ENCODE data around the gene SULT1A2.
"Not testable (repeated sequence)": the region's sequence is repeated elsewhere in the genome, so short reads cannot be mapped to it uniquely, and the experiment has no call there.

Gene SULT1A2

GRCh38 chr16:28609631-28610594 lies 13.1 kb upstream of the SULT1A2 start, which contains the start of gene SULT1A1:
Gene SULT1A1 (minus strand): TSS chr16:28610044. CDS start chr16:28608855, 1,189 bp downstream.
- DNase-seq (ENCODE audit: low read depth): peak; percentile 40

GRCh38 chr16:28608867-28609596 lies 12.2 kb upstream of the SULT1A2 start:
- H3K4me3 ChIP-seq (ENCODE audit: low read depth, low read length): not testable (repeated sequence)
- peak; percentile 11 for DNase-seq (ENCODE audit: low read depth)

More at GRCh38 chr16:28609631-28610594, 13.1 kb upstream of the SULT1A2 start, which contains the start of gene SULT1A1:
- TF ChIP-seq, protein P1, sequence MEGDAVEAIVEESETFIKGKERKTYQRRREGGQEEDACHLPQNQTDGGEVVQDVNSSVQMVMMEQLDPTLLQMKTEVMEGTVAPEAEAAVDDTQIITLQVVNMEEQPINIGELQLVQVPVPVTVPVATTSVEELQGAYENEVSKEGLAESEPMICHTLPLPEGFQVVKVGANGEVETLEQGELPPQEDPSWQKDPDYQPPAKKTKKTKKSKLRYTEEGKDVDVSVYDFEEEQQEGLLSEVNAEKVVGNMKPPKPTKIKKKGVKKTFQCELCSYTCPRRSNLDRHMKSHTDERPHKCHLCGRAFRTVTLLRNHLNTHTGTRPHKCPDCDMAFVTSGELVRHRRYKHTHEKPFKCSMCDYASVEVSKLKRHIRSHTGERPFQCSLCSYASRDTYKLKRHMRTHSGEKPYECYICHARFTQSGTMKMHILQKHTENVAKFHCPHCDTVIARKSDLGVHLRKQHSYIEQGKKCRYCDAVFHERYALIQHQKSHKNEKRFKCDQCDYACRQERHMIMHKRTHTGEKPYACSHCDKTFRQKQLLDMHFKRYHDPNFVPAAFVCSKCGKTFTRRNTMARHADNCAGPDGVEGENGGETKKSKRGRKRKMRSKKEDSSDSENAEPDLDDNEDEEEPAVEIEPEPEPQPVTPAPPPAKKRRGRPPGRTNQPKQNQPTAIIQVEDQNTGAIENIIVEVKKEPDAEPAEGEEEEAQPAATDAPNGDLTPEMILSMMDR (conservative IDR thresholded peaks at IDR 0.05; ENCODE audit: low read depth, low read length): no peak
- H3K4me3 ChIP-seq (ENCODE audit: low read depth, low read length): peak within 1 kb of the TSS; percentile 37

DNA sequence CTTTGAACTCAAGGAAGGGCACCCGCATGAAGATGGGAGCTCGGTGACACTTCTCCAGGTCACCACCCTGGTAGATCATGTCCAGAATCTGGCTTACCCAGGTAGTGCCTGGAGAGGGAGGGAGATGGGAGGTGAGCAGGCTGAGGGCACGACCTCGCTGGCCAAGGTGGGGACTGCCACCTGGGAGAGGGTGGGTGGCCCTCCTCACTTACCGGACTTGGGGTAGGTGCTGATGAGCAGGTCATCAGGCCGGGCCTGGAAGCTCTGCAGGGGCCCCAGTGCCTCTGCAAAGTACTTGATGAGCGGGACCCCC lies 11.6 kb upstream of the SULT1A2 start:
- DNase-seq (ENCODE audit: low read depth); H3K4me3 ChIP-seq (ENCODE audit: low read depth, low read length): not testable (repeated sequence)

GRCh38 chr16:28607681-28608495 lies 11.0 kb upstream of the SULT1A2 start:
- DNase-seq (ENCODE audit: low read depth); H3K4me3 ChIP-seq (ENCODE audit: low read depth, low read length): not testable (repeated sequence)

- H3K4me3 ChIP-seq (ENCODE audit: low read depth, low read length): no peak overlapping the region
- DNase-seq (ENCODE audit: low read depth): no peak
- TF ChIP-seq, protein P1 (conservative IDR thresholded peaks at IDR 0.05; ENCODE audit: low read depth, low read length): no peak
These were observed 10.3 kb upstream of the SULT1A2 start for GRCh38 chr16:28607116-28607623.

DNA sequence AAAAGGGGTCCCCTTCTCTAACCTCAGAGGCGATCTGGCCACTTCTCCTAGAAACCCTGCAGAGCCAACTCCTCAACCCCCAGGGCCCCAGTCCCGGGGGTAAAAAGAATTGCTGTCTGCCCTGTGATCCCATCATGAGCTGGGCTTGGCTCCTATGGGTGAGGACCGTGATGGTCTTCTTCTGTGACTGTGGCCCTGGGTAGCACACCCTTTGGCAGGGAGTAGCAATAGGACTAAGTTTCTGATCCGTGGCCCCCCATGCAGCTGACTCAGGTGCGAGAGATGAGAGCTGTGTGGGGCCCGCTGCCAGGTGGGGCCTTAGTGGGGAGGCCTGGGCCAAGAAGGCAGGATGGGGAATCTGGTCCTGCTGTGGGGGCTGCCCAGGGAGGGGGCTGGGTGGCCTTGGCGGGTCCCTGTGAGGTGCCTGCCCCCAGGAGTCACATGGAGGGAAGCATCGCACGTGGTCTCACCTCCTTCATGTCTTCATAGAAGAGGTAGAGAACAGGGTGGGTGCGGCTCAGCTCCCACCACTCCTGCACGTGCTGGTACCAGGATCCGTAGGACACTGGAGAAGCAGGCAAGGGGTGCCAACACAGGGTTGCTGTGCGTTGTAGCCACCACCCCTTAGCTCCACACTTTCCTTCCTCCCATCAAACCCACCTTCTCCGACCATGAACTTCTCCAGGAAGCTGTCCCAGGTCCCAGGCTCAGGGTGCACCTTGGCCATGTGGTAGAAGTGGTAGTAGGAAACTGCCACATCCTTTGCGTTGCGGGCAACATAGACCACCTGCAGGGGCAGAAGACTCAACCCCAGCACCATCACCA lies 9.7 kb upstream of the SULT1A2 start:
- DNase-seq (ENCODE audit: low read depth): no peak
- TF ChIP-seq, protein P1 (conservative IDR thresholded peaks at IDR 0.05; ENCODE audit: low read depth, low read length): no peak
- H3K4me3 ChIP-seq (ENCODE audit: low read depth, low read length): no peak overlapping the region

DNA sequence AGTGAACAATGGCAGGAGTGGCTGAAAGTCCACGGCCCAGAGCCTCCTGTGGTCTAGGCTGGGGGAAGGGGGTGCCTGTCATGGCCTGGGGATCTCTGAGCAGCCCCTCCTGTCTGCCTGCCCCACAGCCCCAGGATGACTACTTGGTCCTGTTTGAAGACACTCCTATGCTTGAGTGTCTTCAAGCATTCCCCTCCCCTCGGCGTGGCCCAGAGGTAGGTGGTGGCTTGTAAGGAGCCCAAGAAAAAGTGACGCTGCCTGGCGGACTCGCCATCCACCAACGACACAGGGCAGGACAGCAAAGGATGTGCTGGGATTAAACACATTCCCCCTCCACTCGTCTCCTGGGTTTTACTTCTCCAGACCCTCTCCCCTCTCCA lies 7.3 kb upstream of the SULT1A2 start:
- DNase-seq (ENCODE audit: low read depth): no peak
- H3K4me3 ChIP-seq (ENCODE audit: low read depth, low read length): no peak overlapping the region
- TF ChIP-seq, protein P1 (conservative IDR thresholded peaks at IDR 0.05; ENCODE audit: low read depth, low read length): no peak

All from choroid plexus epithelial cell (primary cell).